DLD1 (cell line): ENCODE results near the gene SERINC5.

ENCODE experiments used
- in situ Hi-C: cut with HindIII; loops from 2 replicates; pipeline ENCODE4 v1.10.0; 2017; ENCODE audit warnings: low sequenced_read_pairs

SERINC5 gene

DNA sequence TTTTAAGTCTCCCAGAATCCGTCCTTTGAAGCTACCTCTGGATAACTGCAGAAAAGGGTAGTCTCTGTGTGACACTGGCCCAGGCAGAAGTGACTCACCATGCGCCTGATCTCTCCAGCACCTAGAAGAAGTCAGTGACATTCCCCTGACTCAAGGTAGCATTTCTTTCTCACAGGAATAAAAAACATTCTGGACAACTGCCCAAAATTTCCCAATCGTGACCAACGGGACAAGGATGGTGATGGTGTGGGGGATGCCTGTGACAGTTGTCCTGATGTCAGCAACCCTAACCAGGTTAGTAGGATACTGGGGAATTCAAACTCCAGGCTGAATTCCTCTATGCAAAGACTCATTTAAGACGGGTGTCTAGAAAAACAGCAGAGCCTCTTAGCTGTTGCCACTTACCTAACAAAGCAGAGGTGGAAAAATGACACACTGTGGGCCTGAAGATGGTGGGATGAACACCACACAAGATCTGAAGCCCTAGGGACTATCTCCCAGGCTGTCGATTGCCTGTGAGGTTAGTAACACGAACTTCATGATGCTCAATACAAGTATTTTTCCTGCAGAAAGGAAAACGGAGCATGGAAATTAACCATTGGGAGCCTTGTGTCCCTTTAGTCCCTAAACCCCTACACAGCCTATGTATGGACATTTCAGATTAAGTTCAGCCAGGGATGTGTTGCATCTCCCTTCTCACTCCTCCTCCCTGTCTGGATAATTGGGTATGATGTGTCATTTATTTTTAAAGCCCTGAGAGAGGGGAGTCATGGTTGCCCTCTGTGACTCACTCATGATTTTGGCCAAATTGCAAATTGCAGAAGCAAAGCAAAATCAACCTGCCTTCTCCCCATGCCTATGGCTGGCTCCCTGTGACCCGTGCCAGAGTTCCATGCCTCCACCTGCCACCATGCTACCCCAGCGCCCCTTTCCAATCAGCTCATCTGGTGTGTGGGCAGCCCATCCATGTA, 183.5 kb downstream of the SERINC5 start:
- in situ Hi-C loops, result no loop called here

GRCh38 chr5:80071510-80072021, 184.3 kb downstream of the SERINC5 start:
- in situ Hi-C loops, result no loop called here

DNA sequence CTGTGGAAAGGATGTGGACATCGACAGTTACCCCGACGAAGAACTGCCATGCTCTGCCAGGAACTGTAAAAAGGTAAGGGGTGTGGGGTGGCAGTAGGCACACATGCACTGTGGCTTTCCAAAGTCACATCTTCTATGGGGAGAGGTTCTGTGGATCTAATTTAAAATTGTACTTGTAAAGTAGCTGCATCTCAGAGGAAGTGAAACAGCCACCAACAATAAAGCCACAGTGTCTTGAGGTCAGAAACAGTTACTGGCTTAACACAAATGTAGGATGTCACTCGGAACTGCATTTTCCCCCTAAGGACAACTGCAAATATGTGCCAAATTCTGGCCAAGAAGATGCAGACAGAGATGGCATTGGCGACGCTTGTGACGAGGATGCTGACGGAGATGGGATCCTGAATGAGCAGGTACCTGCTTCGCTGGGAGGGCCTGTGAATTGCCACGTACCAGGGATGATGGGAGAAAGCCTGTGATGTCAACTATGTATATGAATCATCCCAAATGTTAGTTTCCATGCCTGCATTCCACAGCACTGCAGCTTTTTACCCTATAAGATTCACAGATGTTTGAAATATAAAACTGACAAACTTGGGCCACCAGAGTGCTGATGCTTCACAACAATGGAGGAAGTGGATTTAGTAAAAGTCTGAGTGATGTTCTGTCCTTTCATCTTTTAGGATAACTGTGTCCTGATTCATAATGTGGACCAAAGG, 185.4 kb downstream of the SERINC5 start:
- in situ Hi-C loops, result no loop called here

DNA sequence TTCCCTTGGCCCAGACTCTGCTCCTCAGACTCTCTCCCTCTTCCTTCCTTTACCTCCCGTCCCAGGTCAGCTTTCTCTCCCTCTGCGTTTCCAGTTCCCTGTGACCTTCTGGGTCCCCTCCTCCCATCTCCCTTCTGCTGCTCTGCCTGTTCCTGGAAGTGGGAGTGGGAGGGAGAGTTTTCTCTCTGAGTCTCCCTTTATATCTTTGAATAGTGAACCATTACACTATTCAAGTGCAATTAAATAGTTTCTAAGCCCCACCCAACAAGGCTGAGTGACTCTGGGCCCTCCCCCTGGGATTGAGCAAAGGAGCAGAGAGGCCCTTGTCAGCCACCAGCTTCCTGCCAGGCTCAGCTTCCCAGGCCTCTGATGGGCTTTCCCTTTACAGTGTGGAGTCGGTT, 185.9 kb downstream of the SERINC5 start:
- in situ Hi-C loops, result no loop called here

DNA sequence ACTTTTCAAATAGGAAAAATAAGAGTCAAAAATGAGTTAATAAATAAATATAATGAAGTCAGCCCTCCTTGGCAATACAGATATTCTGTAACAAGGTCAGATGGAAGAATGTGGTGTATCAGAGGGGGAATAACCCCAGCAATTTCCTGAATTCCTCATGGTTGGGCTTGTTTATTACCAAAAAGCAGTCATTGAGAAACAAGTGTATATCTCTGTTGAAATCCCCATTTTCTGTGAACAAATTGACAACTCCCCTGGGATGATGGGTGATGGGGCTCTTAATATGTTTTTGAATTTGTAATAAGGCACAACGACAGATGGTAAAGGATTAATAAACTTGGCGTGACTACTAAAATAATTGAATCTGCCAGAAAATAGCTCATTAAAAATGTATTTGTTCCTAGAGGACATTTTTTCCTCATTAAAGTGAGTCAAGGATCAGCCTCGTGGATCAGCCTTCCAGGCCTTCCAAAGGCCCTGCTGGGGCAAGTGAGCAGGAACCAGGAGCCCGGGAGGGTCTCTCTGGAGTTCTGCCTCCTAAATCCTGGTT, 186.5 kb downstream of the SERINC5 start:
- in situ Hi-C loops, result no loop called here

DNA sequence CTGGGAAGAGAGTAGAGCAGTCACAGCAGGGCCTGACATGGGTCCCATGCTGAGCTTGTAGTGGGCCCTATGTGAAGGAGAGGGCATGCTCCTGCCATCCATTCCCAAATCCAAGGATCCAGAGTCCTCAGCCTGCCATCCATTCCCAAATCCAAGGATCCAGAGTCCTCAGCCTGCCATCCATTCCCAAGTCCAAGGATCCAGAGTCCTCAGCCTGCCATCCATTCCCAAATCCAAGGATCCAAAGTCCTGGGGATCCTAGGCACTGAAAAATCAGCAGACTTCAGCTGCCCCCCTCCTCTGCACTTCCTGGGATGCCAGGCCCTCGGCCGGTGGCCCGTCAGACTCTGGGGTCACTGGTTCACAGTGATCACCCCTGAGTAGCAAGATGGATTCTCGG, 187.1 kb downstream of the SERINC5 start:
- in situ Hi-C loops, result no loop called here

DNA sequence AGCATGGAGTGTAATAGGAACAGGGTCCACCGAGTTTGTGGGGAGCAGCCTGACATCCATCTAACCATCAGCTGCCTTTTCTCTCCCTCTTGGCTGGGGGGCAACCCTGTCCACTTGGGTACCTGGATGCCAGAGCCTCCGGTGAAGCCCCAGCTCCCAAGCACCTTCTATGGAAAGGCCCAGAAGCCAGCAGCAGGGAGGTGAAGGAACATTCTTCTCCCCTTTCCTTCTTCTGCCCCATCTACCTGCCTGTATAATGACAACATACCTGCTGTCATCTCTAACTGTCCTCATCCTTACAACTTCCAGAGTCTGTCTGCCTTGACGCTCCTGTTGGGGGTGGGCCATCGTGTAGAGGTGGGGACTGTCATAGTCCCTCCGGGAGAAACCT, 187.6 kb downstream of the SERINC5 start:
- in situ Hi-C loops, result no loop called here

- in situ Hi-C loops, result no loop called here
These were observed 188.2 kb downstream of the SERINC5 start for GRCh38 chr5:80067531-80068245.

GRCh38 chr5:80067016-80067415, 188.8 kb downstream of the SERINC5 start:
- in situ Hi-C loops, result no loop called here

GRCh38 chr5:80064124-80064523, 191.7 kb downstream of the SERINC5 start:
- in situ Hi-C loops, result no loop called here
